Measurements from ENCODE around the gene ZNF567. TPM values are rescaled to one million over a fixed set of nuclear protein-coding genes. Genes with fewer than 3 reads are reported as not detected.

The ZNF567 gene
- total and polyA plus RNA-seq, 2 of the 8 experiments (the other 6 are each of a cell fraction or from before 2014, with no cell fraction given) = 6.5 to 10.5 TPM

GRCh38 chr19:36672368-36672767 is 15.0 kb upstream of the ZNF567 start (continued):
- TF ChIP-seq POU5F1 (IDR thresholded peaks at IDR 0.05; ENCODE audit: low read depth, low read length) (no peak), GABPA (IDR thresholded peaks at IDR 0.05; ENCODE audit: borderline replicate concordance, insufficient read depth, low read length) (no peak)

Data from H1 (cell line).